DOHH2 (cell line): ENCODE data around the gene SLC12A7.

Experiments
- EZH2phosphoT487 ChIP-seq: fragments of 200-600 bp; sonication (generic); IDR thresholded peaks from 2 replicates; pipeline ENCODE4 v1.6.1; 2017; ENCODE audit warnings: borderline replicate concordance, mild to moderate bottlenecking, antibody characterized with exemption, low read length, moderate library complexity, mixed read lengths
- TF ChIP-seq, protein P1 (sequence below): fragments of 200-600 bp; sonication (generic); IDR thresholded peaks from one replicate; pipeline ENCODE4 v1.5.1; 2014; ENCODE audit warnings: antibody characterized with exemption, mild to moderate bottlenecking, low read depth, low read length; ENCODE audit not compliant: poor library complexity, severe bottlenecking

DNA sequence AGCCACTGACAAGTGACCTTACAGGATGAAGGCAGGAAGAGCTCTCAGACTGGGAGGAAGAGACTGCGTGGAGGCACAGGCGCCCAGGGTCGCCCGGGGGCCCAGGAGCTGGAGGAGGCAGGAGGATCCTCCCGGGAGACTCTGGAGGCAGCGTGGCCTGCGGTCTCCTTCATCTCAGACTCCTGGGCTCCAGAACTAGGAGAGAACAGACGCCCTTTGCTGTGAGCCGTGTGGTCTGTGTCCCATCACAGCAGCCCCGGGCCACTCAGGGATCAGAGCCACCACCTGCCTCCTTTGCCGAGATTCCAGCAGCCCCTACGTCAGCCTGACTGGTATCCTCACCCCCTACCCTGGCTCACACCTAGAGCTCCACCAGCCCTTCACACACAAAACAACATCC, 45.2 kb downstream of the SLC12A7 start:
- no peak for TF ChIP-seq EZH2phosphoT487
- TF ChIP-seq, protein P1, sequence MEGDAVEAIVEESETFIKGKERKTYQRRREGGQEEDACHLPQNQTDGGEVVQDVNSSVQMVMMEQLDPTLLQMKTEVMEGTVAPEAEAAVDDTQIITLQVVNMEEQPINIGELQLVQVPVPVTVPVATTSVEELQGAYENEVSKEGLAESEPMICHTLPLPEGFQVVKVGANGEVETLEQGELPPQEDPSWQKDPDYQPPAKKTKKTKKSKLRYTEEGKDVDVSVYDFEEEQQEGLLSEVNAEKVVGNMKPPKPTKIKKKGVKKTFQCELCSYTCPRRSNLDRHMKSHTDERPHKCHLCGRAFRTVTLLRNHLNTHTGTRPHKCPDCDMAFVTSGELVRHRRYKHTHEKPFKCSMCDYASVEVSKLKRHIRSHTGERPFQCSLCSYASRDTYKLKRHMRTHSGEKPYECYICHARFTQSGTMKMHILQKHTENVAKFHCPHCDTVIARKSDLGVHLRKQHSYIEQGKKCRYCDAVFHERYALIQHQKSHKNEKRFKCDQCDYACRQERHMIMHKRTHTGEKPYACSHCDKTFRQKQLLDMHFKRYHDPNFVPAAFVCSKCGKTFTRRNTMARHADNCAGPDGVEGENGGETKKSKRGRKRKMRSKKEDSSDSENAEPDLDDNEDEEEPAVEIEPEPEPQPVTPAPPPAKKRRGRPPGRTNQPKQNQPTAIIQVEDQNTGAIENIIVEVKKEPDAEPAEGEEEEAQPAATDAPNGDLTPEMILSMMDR: no peak
